ENCODE measurements around the gene SLC2A2.

GRCh38 chr3:170959457-170959856, 67.1 kb downstream of the SLC2A2 start:
- TF ChIP-seq CTCF (IDR thresholded peaks at IDR 0.05; ENCODE audit: low read depth, low read length) (no peak), EZH2phosphoT487 (IDR thresholded peaks at IDR 0.05; ENCODE audit: low read depth) (no peak)

Measured in OCI-LY3 (cell line).